CD4-positive, alpha-beta T cell (primary cell): ENCODE data around the gene GZMH. TPM values are rescaled to one million over a fixed set of nuclear protein-coding genes. Genes with fewer than 3 reads are reported as not detected.

Experiments used
- ATAC-seq: fragments of 200-7000 bp; cut with Tn5 transposase; one replicate; pipeline ENCODE4 v1.10.0; 2022; ENCODE audit warnings: mild to moderate bottlenecking; ENCODE audit not compliant: poor library complexity
- CTCF ChIA-PET: fragments of 350-600 bp; sonication (Branson Sonifier 250); formaldehyde crosslinking; loops from one replicate; lab custom pipeline; 2021; ENCODE audit warnings: antibody characterized with exemption, inconsistent platforms; lab: Charles Lee
- POLR2A ChIA-PET: fragments of 350-600 bp; sonication (Branson Sonifier 250); formaldehyde crosslinking; loops from one replicate; lab custom pipeline; 2021; ENCODE audit warnings: antibody characterized with exemption, inconsistent platforms; lab: Charles Lee
- DNase-seq, 14 experiments: peaks; one replicate each; pipeline ENCODE4 v3.0.0-alpha.2; 2013 to 2020; ENCODE audit warnings: mixed read lengths in 2 of 14
- H3K27ac ChIP-seq, 2 donors: one replicate each; pipeline versions ENCODE4 v1.5.1 to v1.7.0; 2013; ENCODE audit warnings: low read length in 2 of 2, low read depth in 1 of 2, mild to moderate bottlenecking in 1 of 2
- H3K27me3 ChIP-seq, 2 experiments: 1 replicate in 1 of 2; 2 replicates in 1 of 2; pipeline versions ENCODE4 v1.6.1 to v1.7.0; 2013; ENCODE audit warnings: low read length in 2 of 2, control low read depth in 1 of 2, mild to moderate bottlenecking in 1 of 2, moderate library complexity in 1 of 2; ENCODE audit not compliant: insufficient read depth in 2 of 2, control insufficient read depth in 1 of 2
- H3K36me3 ChIP-seq: one replicate; pipeline ENCODE4 v1.6.1; 2013; ENCODE audit warnings: low read length, control low read depth; ENCODE audit not compliant: insufficient read depth
- H3K4me1 ChIP-seq: one replicate; pipeline ENCODE4 v1.6.1; 2013; ENCODE audit warnings: low read length, control low read depth; ENCODE audit not compliant: insufficient read depth
- H3K4me3 ChIP-seq: one replicate; pipeline ENCODE4 v1.5.1; 2013; ENCODE audit warnings: mild to moderate bottlenecking, low read length, moderate library complexity
- H3K9me3 ChIP-seq, 2 experiments: 1 replicate in 1 of 2; 2 replicates in 1 of 2; pipeline versions ENCODE4 v1.6.1 to v1.7.0; 2013; ENCODE audit warnings: low read length in 2 of 2, mild to moderate bottlenecking in 2 of 2, control low read depth in 1 of 2, moderate library complexity in 1 of 2; ENCODE audit not compliant: control insufficient read depth in 1 of 2, insufficient read depth in 1 of 2
- H3K27ac Mint-ChIP-seq: one replicate; pipeline ENCODE4 v1.8.0; 2020; ENCODE audit warnings: mixed read lengths
- H3K27me3 Mint-ChIP-seq: one replicate; pipeline ENCODE4 v1.8.0; 2021; ENCODE audit warnings: mixed read lengths
- H3K36me3 Mint-ChIP-seq: one replicate; pipeline ENCODE4 v1.8.0; 2021; ENCODE audit warnings: low read depth, mixed read lengths
- H3K4me1 Mint-ChIP-seq: one replicate; pipeline ENCODE4 v1.8.0; 2021; ENCODE audit warnings: low read depth, mixed read lengths
- H3K4me3 Mint-ChIP-seq: one replicate; pipeline ENCODE4 v1.8.0; 2020; ENCODE audit warnings: mild to moderate bottlenecking, mixed read lengths
- H3K9me3 Mint-ChIP-seq: one replicate; pipeline ENCODE4 v1.8.0; 2020; ENCODE audit warnings: mixed read lengths
- CTCF ChIP-seq: fragments of 200-600 bp; IDR thresholded peaks from one replicate; pipeline ENCODE4 v1.8.0; 2022; ENCODE audit warnings: antibody characterized with exemption, mild to moderate bottlenecking
- intact Hi-C, 2 experiments: fragments of 100-400 bp; cut with DNase I in 1 of 2; cut with micrococcal nuclease in 1 of 2; formaldehyde crosslinking; loops; one replicate each; pipeline versions ENCODE4 v1.15.1 to v1.9.0; 2023 to 2025; cut with DNase I, micrococcal nuclease
- total RNA-seq, 174 experiments: library from RNA in 2 of 174; stranded (reverse) in 2 of 174; gene quantifications; one replicate each; pipeline ENCODE4 v1.2.3 and lab custom pipeline; 2021 to 2026

Gene GZMH
- total RNA-seq, 2 experiments from 2014 or later, result 0.56 to 1.2 TPM

GRCh38 chr14:24613747-24614146, 4.3 kb upstream of the GZMH start:
- H3K36me3 ChIP-seq, result no peaks in the 10 kb centered on the region
- Mint-ChIP-seq H3K27me3 (no peaks in the 10 kb centered on the region), H3K9me3 (no peaks in the 10 kb centered on the region), H3K4me3 (no peak overlapping the region), H3K4me1 (no peaks in the 10 kb centered on the region), H3K27ac (no peak overlapping the region), H3K36me3 (no peaks in the 10 kb centered on the region)
- CTCF ChIA-PET, result no interaction called here
- no peak for DNase-seq
- no peak for ATAC-seq
- intact Hi-C loops, result no loop called here
- peaks cover 7% of the 10 kb centered on the region for H3K4me1 ChIP-seq
- no peak for TF ChIP-seq CTCF
- H3K9me3 ChIP-seq, result no peaks in the 10 kb centered on the region
- no peak overlapping the region for H3K27ac ChIP-seq
- POLR2A ChIA-PET, result no interaction called here
- no peak overlapping the region for H3K4me3 ChIP-seq
- no peaks in the 10 kb centered on the region for H3K27me3 ChIP-seq

GRCh38 chr14:24613241-24613640, 3.8 kb upstream of the GZMH start:
- no peak overlapping the region for H3K4me3 Mint-ChIP-seq
- intact Hi-C loops, result no loop called here
- H3K36me3 ChIP-seq, result no peaks in the 10 kb centered on the region
- no peak for TF ChIP-seq CTCF
- POLR2A ChIA-PET, result no interaction called here
- CTCF ChIA-PET, result no interaction called here
- H3K4me3 ChIP-seq, result no peak overlapping the region
- H3K9me3 ChIP-seq, result no peaks in the 10 kb centered on the region
- DNase-seq (no peak), ATAC-seq (no peak)
- H3K27ac Mint-ChIP-seq, result no peak overlapping the region
- H3K4me1 Mint-ChIP-seq, result no peaks in the 10 kb centered on the region
- no peak overlapping the region for H3K27ac ChIP-seq
- H3K36me3 Mint-ChIP-seq, result no peaks in the 10 kb centered on the region
- H3K4me1 ChIP-seq, result peaks cover 7% of the 10 kb centered on the region
- H3K27me3 ChIP-seq, result no peaks in the 10 kb centered on the region
- no peaks in the 10 kb centered on the region for H3K27me3 Mint-ChIP-seq
- H3K9me3 Mint-ChIP-seq, result no peaks in the 10 kb centered on the region

- no peak for TF ChIP-seq CTCF
- ATAC-seq (no peak), DNase-seq (peak in 1 of 14 experiments; percentile 31)
- Histone ChIP-seq H3K4me1 (peaks cover 9% of the 10 kb centered on the region), H3K36me3 (no peaks in the 10 kb centered on the region), H3K27me3 (no peaks in the 10 kb centered on the region), H3K4me3 (no peak overlapping the region), H3K9me3 (no peaks in the 10 kb centered on the region), H3K27ac (no peak overlapping the region)
- Mint-ChIP-seq H3K27ac (no peak overlapping the region), H3K27me3 (no peaks in the 10 kb centered on the region), H3K4me1 (no peaks in the 10 kb centered on the region), H3K4me3 (no peak overlapping the region), H3K9me3 (no peaks in the 10 kb centered on the region), H3K36me3 (no peaks in the 10 kb centered on the region)
- intact Hi-C loops, result no loop called here
- CTCF ChIA-PET, result no interaction called here
- POLR2A ChIA-PET, result no interaction called here
These were observed 2.7 kb upstream of the GZMH start for GRCh38 chr14:24612196-24612595.
